GM21526 (cell line): Measurements from ENCODE around the gene CCDC175.

Experiments used
- ATAC-seq: cut with Tn5 transposase; IDR thresholded peaks from one replicate; pipeline ENCODE4 v1.9.1; 2021; ENCODE audit warnings: moderate library complexity; ENCODE audit not compliant: unreplicated experiment, low FRiP score

The CCDC175 gene

GRCh38 chr14:59483363-59483762, 93.2 kb downstream of the CCDC175 start:
- no peak for ATAC-seq

- ATAC-seq: no peak
These were observed 93.9 kb downstream of the CCDC175 start for GRCh38 chr14:59482541-59483331.

- no peak for ATAC-seq
These were observed 94.6 kb downstream of the CCDC175 start for GRCh38 chr14:59481871-59482540.

GRCh38 chr14:59481407-59481806, 95.2 kb downstream of the CCDC175 start:
- no peak for ATAC-seq

GRCh38 chr14:59480166-59480565, 96.4 kb downstream of the CCDC175 start:
- no peak for ATAC-seq

- ATAC-seq: no peak
These were observed 98.1 kb downstream of the CCDC175 start for GRCh38 chr14:59478540-59478939.

GRCh38 chr14:59475709-59476108, 100.9 kb downstream of the CCDC175 start:
- no peak for ATAC-seq

GRCh38 chr14:59474172-59474571, 102.4 kb downstream of the CCDC175 start:
- no peak for ATAC-seq

- ATAC-seq: peak; percentile 37
These were observed 111.1 kb downstream of the CCDC175 start, which contains the start of gene GPR135 for GRCh38 chr14:59465316-59466135. GPR135 (minus strand) TSS chr14:59465380; CDS start chr14:59465226, 154 bp downstream.

GRCh38 chr14:59464486-59465315, 111.9 kb downstream of the CCDC175 start:
- ATAC-seq: peak; percentile 61

- peak; percentile 31 for ATAC-seq
These were observed 112.7 kb downstream of the CCDC175 start for GRCh38 chr14:59463787-59464485.

- ATAC-seq: no peak
These were observed 114.7 kb downstream of the CCDC175 start for GRCh38 chr14:59461891-59462290.

GRCh38 chr14:59460378-59460777, 116.2 kb downstream of the CCDC175 start:
- ATAC-seq: no peak

- ATAC-seq: no peak
These were observed 118.1 kb downstream of the CCDC175 start for GRCh38 chr14:59458486-59458885.

- no peak for ATAC-seq
These were observed 121.2 kb downstream of the CCDC175 start for GRCh38 chr14:59455411-59455810.
